GM12872 (cell line): ENCODE measurements around the gene SH2D2A.

ENCODE experiments used
- TF ChIP-seq, protein P1 (sequence below): IDR thresholded peaks from 3 replicates; pipeline ENCODE4 v1.5.1; 2011; ENCODE audit warnings: low read depth, mild to moderate bottlenecking, low read length, moderate library complexity; ENCODE audit not compliant: insufficient read depth

The SH2D2A gene

DNA sequence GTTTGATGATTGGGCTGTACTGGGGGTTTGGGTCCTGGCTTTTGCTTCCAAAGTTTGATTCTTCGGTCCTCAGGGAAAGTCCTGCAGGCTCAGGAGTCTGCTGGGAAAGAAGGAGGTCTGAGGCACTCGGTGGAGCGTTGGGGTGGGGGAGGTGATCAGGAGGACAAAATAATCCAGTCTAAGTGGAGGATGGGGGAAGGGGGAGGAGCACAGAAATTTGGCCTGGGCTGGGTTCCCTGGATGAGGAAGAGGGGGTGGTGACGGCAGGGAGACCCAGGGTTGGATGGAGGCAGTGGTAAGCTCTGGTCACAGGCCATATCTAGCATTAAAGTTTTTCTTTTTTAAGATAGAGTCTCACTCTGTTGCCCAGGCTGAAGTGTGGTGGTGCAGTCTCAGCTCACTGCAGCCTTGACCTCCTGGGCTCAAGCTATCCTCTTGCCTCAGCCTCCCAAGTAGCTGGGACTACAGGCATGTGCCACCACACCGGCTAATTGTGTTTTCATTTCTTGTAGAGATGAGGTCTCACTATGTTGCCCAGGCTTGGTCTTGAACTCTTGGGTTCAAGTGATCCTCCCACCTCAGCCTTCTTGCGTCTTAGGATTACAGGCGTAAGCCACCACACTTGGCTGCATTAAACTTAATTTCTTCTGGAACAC lies 6.8 kb downstream of the SH2D2A start:
- TF ChIP-seq, protein P1, sequence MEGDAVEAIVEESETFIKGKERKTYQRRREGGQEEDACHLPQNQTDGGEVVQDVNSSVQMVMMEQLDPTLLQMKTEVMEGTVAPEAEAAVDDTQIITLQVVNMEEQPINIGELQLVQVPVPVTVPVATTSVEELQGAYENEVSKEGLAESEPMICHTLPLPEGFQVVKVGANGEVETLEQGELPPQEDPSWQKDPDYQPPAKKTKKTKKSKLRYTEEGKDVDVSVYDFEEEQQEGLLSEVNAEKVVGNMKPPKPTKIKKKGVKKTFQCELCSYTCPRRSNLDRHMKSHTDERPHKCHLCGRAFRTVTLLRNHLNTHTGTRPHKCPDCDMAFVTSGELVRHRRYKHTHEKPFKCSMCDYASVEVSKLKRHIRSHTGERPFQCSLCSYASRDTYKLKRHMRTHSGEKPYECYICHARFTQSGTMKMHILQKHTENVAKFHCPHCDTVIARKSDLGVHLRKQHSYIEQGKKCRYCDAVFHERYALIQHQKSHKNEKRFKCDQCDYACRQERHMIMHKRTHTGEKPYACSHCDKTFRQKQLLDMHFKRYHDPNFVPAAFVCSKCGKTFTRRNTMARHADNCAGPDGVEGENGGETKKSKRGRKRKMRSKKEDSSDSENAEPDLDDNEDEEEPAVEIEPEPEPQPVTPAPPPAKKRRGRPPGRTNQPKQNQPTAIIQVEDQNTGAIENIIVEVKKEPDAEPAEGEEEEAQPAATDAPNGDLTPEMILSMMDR = no peak

DNA sequence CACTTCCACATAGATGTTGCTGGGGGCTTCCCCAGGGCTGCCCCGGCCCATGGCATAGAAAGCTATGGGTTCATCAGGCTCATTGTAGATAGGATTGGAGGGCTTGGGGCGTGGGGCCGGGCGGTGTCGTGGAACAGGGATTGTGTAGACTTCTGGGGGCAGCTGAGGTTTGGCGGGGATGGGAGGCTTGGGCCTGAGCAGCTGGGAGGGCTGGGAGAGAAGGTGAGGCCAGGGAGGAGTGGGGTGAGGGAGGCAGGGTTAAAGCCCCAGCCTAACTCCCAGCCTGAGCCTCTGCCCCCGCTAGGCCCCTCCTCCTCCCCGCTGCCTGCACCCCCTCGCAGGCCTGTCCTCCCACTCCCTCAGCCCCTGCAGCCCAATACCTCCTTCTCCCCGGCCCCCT lies 7.4 kb downstream of the SH2D2A start:
- TF ChIP-seq, protein P1 = no peak

DNA sequence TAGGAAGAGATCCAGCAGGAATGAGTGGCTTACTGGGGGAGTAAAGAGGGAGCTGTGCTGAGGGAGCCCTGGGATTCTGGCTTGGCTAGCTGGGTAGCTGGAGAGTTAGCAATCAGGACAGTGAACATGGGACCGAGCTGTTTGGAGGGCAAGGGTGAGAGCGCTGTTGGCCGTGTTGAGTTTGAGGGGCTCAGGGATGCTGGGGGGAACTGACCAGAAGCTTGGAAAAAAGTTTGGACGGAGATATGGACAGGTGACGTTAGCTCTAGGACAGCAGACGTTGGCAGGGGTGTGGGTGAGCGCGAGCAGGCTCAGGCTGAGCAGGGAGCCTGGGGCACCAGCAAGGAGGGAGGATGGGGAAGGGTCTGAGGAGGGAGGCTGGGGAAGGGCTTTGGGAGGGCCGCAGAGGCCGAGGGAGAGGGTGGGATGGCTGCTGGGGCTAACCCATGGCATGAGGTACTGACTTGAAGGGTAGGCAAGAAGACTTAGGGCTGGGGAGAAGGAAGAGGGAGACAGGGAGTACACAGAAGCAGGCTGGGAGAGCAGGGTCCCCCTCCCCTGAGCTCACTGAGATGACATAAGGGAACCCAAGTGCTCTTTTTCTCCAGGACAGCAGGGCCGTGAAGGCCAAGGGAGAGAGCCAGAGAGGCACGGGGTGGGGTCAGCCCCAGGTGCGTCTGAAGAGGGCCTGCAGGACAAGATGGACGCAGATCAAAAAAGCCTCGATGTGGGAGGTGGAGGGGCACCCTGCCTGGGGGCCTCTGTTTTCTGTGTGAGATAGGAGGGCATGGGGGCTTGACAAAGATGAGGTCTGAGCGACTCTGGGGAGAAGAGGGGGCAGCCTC lies 8.2 kb downstream of the SH2D2A start:
- TF ChIP-seq, protein P1 = no peak

DNA sequence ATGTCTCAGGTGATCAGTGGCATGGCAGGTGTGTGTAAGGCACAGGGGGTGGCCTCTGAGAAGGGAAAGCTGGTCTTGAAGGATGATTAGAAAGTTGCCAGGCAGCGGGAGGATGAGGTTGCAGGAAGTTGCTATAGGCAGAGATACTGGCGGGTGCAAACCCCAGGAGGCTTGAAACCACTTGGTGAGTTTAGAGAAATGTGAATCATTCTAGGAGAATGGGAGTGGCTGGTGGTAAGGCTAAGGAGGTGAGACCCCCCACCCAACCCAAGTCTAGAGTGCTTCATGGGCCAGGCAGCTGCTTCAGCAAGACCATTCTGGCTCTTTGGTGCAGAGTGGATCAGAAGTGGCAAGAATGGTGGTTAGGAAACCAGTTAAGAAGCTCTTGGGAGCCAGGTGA lies 9.0 kb downstream of the SH2D2A start:
- TF ChIP-seq, protein P1 = no peak

DNA sequence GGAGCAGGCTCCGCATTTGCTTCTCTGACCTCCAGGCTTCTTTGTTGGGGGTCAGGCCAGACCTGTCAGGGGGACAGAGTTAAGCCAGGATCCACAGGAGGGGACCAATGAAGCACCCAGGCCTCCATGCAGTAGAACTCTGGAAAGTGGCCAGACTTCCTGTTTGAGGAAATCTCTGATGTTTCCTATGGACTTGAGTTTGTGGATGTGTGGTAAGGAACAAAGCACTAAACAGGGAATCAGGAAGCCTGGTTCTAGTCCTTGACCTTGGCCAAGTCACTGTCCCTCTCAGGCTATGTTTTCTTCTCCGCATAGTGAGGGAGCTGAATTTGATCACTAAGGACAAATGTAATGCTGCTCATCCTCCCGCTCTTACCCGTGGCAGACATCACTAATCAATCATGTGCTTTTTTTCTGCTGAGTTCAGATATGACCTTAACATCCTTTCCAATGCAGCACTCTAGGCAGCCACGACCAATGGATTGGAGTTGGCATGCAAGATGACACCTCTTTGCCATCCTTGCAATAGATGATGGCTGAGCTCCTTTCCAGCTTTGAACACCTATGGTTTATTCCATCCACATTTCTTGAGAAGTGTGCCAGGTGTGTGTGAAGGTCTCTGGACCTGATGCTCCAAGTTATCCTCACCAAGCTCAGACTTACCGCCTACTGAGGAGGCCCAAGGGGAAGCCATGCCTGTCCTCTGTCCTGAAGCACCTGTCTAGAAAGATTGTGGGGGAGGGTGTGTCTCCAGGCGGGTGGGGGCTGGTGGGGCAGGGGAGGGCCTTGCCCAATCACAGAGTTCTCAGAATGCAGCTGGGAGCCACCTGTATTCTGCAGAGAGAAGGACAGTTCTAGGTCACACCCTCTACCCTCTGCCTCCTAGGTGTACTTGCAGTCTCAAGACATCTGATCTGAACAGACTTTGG lies 9.9 kb downstream of the SH2D2A start:
- TF ChIP-seq, protein P1 = no peak

DNA sequence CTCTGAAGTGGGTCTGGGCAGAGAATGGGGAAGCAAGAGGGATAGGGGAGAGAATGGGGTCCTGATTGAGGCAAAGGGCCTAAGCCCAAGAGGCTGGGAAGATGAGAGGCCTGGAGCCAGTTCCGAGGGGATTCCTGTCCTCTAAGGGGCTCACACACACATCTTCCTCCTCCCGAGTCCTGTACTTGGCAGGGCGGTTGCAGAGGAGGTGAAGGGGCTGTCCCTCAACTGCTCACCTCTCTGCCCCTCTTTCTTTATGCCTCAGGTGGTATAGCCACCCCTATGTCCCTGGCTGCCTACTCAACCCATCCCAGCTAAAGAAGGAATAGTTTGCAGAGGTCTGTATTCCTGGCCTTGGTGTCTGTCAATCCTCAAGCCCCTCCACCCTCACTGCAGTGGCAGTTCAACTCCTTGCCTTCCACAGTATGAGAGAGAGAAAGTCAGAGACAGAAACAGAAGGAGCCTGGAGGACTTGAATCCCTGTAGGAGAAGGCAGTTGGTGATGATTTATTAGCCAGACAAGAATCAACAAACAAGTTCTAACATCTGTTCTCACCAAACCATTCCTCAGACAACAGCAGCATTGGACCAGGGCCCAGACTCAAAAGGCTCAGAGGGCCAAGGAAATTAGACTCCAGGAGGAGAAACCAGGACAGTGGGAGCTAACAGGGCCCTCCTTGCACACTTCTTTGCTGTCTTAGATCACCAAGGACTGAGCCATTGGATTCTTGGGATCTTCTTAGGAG lies 10.7 kb downstream of the SH2D2A start:
- TF ChIP-seq, protein P1 = no peak
